Measurements from ENCODE around the gene REL.

Gene REL

DNA sequence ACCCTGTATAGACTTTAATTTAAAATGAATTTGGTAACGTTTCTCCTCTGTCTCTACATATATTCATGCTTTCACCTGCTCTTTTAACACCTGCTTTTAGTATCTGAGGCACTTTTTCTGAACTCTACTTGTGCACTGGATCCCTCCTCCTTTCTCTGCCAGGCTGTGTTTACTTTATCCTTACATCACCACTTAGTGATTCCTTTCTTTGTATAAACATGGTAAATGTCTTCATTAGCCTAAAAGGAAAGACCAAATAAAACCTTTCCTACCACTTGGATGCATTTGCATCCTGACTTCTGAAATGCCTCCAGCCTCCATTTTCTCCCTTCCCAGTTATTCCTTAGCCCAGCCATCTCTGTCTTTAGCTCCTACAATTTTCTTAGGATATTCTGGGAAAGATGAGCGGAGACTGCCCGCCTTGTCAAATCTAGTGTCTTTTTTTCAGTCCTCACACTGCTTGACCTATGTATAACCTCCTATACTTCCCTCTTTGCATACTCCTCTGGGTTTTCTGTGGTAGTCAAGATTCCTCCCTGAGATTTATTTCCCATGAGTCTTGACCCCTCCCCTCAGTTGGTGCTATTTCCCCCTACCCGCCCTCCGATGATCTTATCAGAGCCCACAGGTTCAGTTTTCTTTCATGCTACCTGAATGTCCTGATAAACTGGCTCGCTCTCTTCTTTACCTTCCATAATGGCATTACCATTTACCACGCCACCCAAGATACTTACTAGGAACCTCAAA, 44.8 kb downstream of the REL start:
- DNase-seq (ENCODE audit: low read depth) = peak; percentile 59

DNA sequence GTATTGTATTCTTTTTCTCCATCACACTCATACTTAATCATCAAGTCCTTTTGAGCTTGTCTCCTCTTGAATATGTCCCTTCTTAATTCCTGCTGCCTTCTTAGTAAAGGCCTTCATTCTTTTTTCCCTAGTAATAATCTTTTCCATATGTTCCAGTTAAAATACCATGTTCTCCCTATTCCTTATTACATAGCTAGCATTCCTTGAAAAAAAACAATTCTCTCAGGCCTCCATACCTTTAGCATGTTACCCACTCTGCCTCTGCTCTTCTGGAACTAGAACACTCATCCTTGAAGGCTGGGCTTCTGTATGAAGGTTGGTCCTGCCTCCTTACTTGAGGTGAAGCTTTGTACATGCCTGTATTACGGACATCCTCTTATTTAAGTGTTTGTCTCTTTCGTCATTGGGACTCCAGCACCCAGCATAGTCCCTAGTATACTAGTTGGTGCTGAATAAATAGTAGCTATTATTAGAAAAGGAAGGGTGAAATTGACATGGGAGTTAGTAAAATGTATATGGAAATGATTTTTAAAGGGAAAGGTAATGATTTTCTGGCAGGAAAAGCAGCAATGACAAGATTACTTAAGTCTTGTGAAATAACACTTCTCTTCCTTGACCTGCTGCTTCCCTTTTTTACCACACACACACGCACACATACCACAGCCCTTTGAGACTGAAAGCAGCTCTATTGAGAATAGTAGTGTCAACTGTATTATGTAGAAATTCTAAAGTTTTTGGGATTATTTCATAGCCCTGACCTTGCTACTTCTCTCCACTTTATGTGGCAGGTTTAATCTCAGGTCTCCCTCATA, 45.6 kb downstream of the REL start:
- DNase-seq (ENCODE audit: low read depth) = peak; percentile 88

DNA sequence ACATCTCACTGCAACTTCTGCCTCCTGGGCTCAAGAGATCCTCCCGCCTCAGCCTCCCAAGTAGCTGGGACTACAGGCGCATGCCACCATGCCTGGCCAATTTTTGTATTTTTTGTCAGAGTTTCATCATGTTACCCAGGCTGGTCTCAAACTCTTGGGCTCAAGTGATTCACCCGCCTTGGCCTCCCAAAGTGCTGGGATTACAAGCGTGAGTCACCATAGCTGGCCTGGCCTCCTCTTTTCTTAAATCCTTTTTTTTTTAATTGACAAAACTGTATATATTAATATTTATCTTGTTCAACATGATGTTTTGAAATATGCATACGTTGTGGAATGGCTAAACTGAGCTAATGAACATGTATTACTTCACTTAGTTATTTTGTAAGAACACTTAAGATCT, 50.7 kb downstream of the REL start:
- peak; percentile 58 for DNase-seq (ENCODE audit: low read depth)

DNA sequence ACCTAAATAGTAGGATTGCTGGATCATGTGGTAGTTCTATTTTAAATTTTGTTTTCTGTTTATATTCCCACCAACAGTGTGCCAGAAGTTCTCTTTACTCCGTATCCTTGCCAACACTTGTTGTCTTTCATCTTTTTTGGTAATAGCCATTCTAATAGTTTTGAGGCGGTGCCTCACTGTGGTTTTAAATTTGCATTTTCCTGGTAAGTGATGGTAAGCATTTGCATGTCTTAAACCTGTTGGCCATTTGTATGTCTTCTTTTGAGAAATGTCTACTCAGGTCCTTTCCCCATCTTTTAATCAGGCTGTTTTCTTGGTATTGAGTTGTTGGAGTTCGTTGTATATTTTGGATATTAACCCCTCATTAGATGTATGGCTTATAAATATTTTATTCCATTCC, 51.6 kb downstream of the REL start:
- DNase-seq (ENCODE audit: low read depth) = no peak

DNA sequence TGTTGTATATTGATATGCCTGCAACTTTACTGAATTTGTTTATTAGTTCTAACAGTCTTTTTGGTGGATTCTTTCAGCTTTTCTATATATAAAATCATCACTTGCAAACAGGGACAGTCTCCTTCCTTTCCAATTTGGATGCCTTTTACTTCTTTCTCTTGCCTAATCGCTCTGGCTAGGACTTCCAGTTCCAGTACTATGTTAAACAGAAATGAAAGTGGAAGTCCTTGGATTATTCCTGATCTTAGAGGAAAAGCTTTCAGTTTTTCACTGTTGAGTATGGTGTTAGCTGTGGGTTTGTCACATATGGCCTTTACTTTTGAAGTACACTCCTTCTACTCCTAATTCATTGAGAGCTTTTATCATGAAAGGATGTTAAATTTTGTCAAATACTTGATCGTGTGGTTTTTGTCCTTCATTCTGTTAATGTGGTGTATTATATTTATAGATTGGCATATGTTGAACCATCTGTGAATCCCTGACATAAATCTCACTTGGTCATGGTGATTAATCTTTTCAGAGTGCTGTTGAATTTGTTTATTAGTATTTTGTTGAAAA, 52.9 kb downstream of the REL start:
- DNase-seq (ENCODE audit: low read depth) = peak; percentile 22

DNA sequence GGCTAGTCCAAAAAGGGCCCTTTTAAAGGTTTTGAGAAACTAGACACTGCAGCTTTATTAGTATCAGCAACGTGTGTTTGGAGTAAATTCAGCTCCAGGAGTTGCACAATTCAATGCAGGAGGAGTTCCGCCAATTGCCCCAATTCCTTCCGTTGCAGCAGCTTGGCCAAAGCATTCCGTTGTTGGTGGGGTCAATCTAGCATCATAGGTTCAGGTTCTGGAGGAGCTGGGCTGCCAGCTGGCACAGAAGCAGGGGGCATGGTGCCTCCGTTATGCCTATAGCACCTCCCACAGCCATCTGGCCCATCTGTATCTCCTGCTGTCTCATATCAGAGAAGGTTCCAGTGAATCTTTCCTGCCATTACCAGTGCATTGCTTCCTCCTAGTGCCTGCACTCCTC, 55.4 kb downstream of the REL start:
- DNase-seq (ENCODE audit: low read depth) = no peak

DNA sequence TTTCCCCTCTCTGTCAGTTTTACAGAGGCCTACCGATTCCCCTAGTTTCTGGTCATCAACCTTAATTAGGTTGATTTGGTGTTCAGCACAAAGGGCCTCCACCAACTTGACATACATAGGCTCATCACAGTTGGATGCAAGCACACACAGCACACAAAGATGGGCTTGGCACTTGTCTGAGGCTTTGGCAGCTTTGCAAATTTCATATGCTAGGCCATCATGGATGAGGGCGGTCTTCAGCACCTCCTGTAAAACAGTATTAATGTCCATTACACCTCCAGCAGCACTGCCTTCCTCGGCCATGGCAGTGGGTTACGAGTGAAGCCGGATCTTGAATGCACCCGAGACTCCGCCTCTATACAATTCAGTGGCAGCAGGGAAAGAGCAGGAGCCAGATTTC, 56.9 kb downstream of the REL start:
- DNase-seq (ENCODE audit: low read depth) = no peak

DNA sequence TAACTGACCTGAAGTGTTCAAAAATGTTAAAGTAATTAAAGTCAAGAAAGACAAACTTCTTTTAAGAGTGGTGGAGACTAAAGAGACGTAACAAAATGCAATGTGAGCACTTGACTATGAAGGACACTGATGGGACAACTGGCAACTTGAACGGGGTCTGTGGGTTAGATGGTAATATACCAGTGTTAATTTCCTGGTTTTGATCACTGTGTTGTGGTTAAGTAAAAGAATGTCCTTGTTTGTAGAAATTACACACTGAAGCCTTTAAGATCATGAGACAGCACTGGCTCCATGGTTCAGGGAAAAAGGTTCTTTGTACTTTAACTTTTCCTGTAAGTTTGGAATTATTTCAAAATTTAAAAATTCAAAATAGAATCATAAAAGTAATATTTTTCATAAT, 58.2 kb downstream of the REL start:
- no peak for DNase-seq (ENCODE audit: low read depth)

DNA sequence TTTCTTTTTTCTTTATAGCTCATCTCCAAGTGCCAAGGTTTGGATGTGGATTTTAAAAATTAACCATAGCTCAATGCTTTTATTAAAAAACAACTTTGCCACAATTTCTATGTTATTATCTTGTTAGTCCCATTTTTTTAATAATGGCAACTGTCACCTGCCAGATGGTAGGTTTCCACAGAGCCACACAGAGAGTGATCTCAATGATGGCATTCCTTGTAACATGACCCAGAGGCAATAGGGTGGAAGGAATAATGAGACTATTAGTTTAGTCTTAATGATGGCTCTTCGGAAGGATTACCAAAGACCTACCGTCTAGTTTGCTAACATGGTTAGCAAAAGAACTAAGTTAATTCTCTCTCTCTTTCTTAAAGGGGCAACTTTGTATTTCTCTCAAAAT, 64.0 kb downstream of the REL start:
- DNase-seq (ENCODE audit: low read depth) = no peak

DNA sequence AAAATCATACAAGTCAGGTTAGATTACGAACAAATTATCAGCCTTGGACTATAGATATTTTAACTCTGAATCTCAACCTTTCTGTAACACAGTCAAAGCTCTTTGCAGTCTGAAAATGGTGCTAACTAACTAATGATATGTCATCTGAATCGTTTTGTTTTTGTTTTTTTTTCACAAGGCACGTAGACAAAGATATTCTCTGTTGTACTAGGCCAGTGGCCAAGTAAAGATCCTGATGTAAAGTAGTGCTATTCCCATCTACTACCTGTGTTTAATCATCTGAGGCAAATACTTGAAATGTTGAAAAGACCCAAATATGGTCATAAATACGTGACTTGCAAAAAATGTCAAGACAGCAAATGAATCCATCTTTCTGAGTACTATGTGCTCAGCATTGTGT, 65.7 kb downstream of the REL start:
- DNase-seq (ENCODE audit: low read depth) = no peak

DNA sequence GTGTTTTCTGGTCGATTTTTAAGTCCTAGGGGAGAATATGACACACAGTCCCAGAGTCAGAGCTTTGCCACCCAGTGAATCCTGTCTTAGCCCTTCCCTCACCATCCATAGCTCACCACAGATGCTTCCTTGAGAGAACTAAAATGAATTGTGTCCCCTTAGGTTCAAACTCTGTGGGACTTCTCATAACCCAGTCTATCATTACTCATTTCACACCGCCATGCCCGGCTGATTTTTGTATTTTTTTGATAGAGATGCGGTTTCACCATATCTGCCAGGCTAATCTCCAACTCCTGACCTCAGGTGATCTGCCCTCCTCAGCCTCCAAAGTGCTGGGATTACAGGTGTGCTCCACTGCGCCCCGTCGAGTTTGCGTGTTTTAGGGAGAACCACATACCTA, 66.8 kb downstream of the REL start:
- DNase-seq (ENCODE audit: low read depth) = no peak

DNA sequence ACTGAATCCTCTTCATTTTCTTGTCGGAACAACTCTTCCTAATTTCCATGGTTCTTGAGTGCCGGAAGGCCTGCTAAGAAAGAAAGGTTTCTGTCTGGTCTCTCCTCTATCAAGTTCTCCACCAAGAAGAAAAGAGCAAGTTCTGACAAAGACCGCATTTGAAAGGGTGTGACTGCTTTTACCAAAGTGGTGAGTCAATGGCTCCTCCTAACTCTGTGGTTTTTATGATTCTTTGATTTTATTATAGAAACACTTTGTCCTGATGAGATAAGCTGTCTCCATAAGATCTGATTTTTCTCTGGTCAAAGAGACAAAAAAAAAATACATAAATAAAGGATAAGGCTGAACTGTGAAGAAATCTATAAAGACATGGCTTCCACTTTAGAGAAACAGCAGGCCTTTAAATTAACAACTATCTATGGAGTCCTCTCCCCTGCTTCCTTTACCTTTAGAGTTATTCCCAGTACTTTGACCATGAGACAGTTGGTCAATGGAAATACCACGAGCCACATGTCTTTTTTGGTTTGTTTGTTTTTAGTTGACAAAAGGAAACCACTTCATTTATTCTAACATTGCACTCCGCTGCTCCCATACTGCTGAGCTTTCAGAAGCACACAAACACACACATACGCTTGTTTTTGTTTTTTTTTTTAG, 67.7 kb downstream of the REL start:
- DNase-seq (ENCODE audit: low read depth) = peak; percentile 55

DNA sequence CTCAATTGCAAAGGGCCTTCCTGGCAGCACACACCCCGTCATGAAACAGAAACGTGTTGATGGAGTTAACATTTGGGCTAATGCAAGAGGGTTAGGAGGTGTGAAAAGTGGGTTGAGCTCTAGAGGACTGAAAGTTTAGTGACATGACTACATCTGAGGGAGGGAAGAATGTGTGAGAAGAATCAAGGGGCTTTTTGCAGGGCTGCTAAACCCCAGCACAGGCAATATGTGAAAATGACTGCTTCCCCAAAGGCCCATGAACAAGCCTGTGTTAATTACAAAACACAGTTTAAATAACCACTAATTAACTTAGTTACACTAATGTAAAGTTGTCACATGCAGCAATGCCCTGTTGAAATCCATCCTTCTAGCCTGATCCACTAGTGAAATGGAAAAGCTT, 72.8 kb downstream of the REL start:
- DNase-seq (ENCODE audit: low read depth) = no peak

DNA sequence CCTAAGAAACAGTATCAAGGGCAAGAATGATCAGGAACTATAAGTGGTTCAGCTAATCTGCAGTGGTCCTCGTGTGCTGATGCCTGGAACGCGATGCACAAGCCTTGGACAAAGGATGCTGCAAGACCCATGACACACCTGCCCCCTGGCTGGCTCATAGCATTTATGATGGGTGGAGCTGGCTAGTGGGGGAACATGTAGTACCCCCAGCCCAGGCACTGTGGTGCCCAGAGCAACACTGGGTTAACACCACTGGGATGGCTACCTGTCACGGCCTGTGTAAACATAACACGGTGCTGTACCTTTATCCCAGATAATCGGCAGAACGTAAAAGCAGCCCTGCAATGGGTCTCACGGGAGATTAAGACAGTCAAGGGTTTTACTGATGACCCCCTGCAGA, 75.8 kb downstream of the REL start:
- no peak for DNase-seq (ENCODE audit: low read depth)

DNA sequence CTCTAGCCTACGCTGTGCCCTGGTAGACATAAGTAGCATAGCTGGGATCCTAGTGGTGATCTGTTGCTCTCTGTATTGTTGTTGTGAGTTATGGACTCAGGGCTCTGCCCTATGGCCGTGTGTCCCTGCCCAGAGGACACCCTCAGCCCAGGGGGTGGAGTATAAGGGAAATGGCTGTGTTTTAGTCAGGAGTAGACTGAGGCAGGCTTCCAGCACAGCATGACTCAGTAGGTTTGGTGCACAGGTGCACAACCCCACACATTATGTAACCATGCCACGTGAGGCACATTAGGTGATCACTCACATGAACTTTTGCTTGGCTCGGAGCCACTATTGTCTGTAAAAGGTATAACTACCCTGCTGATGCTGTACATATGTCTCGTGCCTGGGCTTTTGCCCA, 76.3 kb downstream of the REL start:
- DNase-seq (ENCODE audit: low read depth) = no peak

DNA sequence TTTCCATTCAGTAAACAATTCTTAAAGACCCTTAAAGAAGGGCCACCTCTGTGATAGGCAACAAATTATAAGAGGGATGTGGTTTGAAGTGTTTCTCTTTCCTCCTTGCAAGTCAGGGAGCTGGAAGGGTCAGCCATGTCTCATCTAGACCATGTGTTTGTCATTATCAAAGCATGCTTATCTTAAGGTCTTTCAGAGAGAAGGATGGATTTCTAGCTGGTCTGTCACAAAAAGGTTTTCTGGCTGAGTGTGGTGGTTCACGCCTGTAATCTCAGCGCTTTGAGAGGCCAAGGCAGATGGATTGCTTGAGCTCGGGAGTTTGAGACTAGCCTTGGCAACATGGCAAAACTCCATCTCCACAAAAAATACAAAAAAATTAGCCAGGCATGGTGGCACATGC, 77.0 kb downstream of the REL start:
- peak; percentile 35 for DNase-seq (ENCODE audit: low read depth)

DNA sequence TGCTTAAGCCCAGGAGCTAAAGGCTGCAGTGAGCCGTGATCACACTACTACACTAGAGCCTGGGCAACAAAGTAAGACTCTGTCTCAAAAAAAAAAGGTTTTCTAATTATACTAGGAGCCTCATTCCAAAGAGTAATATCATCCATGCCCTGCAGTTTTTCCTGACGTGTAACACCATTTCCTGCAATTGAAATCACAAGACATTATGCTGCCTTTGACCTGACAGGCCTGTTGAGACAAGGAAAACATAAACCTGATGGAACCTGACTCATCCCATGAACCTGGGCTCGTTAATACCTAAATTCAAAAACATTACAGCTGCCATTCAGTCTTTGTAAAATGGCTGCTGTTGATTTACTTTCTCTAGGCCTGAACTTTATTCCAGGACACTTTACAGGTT, 77.4 kb downstream of the REL start:
- peak; percentile 84 for DNase-seq (ENCODE audit: low read depth)

DNA sequence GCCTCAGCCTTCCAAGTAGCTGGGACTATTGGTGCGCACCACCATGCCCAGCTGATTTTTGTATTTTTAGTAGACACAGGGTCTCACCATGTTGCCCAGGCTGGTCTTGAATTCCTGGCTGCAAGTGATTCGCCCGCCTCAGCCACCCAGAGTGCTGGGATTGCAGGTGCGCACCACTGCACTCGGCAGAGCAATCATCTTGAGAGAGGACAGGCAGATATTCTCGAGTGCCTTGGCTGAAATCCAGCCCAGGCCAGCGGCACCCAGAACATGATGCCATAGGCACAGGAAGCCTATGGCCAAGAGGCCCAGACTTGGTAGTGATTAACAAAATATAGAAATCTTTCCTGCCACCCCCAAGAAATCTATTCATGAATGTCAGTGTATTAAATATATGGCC, 78.1 kb downstream of the REL start:
- DNase-seq (ENCODE audit: low read depth) = no peak

DNA sequence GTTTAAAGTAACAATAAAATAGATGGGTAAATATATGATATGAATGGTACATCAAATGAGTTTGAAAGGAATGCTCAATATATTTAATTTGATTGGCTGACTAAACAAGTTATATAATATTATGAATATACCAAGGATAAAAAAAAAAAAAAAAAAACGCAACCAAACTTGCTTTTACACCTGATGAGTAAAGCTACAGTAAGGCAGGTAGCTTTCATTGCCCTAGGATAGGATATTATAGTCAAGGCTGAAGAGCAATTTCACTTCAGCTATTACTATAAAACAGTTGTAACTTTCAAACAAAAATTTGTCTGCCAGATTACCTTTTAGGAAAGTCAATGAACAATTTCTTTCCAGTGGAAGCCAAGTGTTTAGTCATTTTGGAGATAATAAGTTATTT, 79.3 kb downstream of the REL start:
- no peak for DNase-seq (ENCODE audit: low read depth)

DNA sequence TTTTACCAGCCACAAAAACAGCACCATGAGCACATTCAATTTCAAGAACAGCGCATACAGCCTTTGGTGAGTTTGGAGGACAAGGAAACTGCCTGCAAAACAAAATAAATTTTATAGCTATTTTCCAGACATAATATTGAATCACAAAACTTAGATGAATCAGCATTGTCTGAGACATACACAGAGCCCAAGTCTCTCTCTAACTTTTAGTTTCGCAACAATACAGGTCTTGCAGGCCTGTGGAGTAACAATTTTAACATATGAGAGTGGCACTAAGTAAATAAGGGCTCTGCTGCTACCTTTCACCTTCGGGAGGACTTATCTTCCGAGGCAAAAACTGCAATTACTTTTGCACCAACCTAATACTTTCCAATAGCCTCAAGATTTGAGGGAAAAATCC, 80.1 kb downstream of the REL start:
- DNase-seq (ENCODE audit: low read depth) = peak; percentile 84

DNA sequence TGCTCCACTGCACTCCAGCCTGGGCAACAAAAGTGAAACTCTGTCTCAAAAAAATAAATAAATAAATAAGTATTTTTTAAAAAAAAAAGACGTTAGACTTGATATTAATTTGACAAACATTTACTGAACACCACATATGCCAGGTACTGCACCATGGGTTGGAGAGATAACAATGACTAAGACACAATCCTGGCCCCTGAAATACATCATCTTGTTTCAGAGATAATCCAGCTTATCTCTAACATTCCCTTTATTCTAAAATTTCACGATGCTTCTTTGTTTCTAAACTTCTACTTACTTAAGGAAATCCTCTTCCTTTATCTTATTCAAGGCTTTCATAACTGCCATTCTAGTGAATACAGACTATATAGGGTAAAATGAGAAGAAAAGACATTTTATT, 81.2 kb downstream of the REL start:
- no peak for DNase-seq (ENCODE audit: low read depth)

DNA sequence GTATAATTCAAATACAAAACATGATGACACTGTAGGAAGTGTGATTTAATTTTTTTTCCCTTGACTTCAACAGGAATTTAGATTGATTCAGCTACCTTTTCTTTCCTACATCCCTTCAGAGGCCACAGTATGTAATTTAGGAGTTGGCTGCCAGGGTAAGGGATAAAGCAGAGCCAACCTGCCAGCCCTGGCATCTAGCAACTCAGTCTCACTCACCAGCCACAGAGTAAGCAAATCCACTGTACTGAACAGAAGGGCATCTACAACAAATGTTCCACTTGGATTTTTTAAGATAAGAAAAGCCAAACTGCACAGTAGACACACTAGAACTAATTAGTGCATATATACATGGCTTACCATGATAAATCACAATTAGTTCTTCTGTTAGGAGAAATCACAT, 81.8 kb downstream of the REL start:
- no peak for DNase-seq (ENCODE audit: low read depth)
